HG03103 (cell line): ENCODE data around the gene NFKBIZ.
"Not testable (repeated sequence)": the region's sequence is repeated elsewhere in the genome, so short reads cannot be mapped to it uniquely, and the experiment has no call there.

Experiments
- ATAC-seq: cut with Tn5 transposase; IDR thresholded peaks from one replicate; pipeline ENCODE4 v1.9.1; 2021; ENCODE audit warnings: low read depth; ENCODE audit not compliant: unreplicated experiment

Gene NFKBIZ

DNA sequence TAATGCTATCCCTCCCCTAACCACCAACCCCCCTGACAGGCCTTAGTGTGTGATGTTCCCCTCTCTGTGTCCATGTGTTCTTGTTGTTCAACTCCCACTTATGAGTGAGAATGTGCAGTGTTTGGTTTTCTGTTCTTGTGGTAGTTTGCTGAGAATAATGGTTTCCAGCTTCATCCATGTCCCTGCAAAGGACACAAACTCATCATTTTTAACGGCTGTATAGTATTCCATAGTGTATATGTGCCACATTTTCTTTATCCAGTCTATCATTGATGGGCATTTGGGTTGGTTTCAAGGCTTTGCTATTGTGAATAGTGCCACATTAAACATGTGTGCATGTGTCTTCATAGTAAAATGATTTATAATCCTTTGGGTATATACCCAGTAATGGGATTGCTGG, 56.3 kb downstream of the NFKBIZ start:
- not testable (repeated sequence) for ATAC-seq
